GM12878 (cell line): ENCODE measurements around the gene ITGA11. TPM values are rescaled to one million over a fixed set of nuclear protein-coding genes. Genes with fewer than 3 reads are reported as not detected.
A peak's percentile ranks its signal among the peaks of the same experiment; 100 is the strongest.

Experiments used
- ATAC-seq: fragments of 200-7000 bp; cut with Tn5 transposase; 3 replicates; pipeline ENCODE4 v1.9.1; 2020; ENCODE audit warnings: mild to moderate bottlenecking, moderate library complexity
- BruUV-seq: library from RNA; stranded (reverse); fragments of 400-500 nt; replicated peaks from 2 replicates; lab custom pipeline; 2021; lab: Mats Ljungman, UMichigan
- CTCF ChIA-PET: fragments of 300-600 bp; sonication (Branson Sonifier 250); formaldehyde crosslinking; extraction: SDS; loops from one replicate; lab custom pipeline; 2021; ENCODE audit warnings: inconsistent platforms; lab: Yijun Ruan, JAX
- POLR2A ChIA-PET: fragments of 350-600 bp; formaldehyde crosslinking; extraction: SDS; loops from one replicate; lab custom pipeline; 2021; ENCODE audit warnings: inconsistent platforms; lab: Charles Lee
- RAD21 ChIA-PET: fragments of 300-600 bp; sonication (Branson Sonifier 250); formaldehyde crosslinking; loops from one replicate; lab custom pipeline; 2023; ENCODE audit warnings: antibody characterized with exemption; ENCODE audit not compliant: unreplicated experiment; lab: Charles Lee
- SMC1A ChIA-PET: fragments of 300-600 bp; sonication (Branson Sonifier 250); formaldehyde crosslinking; loops from one replicate; lab custom pipeline; 2023; ENCODE audit not compliant: unreplicated experiment, uncharacterized antibody; lab: Charles Lee
- DNase-seq: peaks from one replicate; pipeline ENCODE4 v3.0.0-alpha.2; 2011; ENCODE audit warnings: low read depth, low spot score
- FAIRE-seq: peaks from 3 replicates; lab custom pipeline; 2011; peaks lifted over from hg19 to GRCh38; lab: Jason Lieb, UNC
- H2AFZ ChIP-seq: 2 replicates; pipeline ENCODE4 v1.6.0; 2011; ENCODE audit warnings: low read depth, low read length, control low read depth; ENCODE audit not compliant: control insufficient read depth
- H3K27ac ChIP-seq: 2 replicates; pipeline ENCODE4 v1.5.1; 2011; ENCODE audit warnings: control low read depth; ENCODE audit not compliant: control insufficient read depth, insufficient read depth
- H3K27me3 ChIP-seq, 2 experiments: replicated peaks in 1 of 2; 2 replicates each; pipeline versions ENCODE4 v1.6.0 to v1.6.1; 2011; ENCODE audit warnings: low read length in 1 of 2; ENCODE audit not compliant: control insufficient read depth in 2 of 2, insufficient read depth in 2 of 2
- H3K36me3 ChIP-seq, 2 experiments: 2 replicates each; pipeline ENCODE4 v1.5.1; 2011; ENCODE audit warnings: low read length in 1 of 2; ENCODE audit not compliant: control insufficient read depth in 2 of 2, insufficient read depth in 2 of 2
- H3K4me1 ChIP-seq: 2 replicates; pipeline ENCODE4 v1.6.1; 2011; ENCODE audit warnings: mild to moderate bottlenecking, low read length, moderate library complexity, mixed read lengths; ENCODE audit not compliant: control insufficient read depth, insufficient read depth
- H3K4me2 ChIP-seq: 2 replicates; pipeline ENCODE4 v1.6.0; 2011; ENCODE audit warnings: control low read depth; ENCODE audit not compliant: control insufficient read depth, insufficient read depth
- H3K4me3 ChIP-seq: fragments of 200-600 bp; sonication (generic); 2 replicates; pipeline ENCODE4 v1.5.1; 2016
- H3K79me2 ChIP-seq: 2 replicates; pipeline ENCODE4 v1.6.0; 2011; ENCODE audit warnings: low read length; ENCODE audit not compliant: control insufficient read depth, insufficient read depth
- H3K9ac ChIP-seq: 2 replicates; pipeline ENCODE4 v1.8.0; 2011; ENCODE audit warnings: low read length, control low read depth, mixed read lengths; ENCODE audit not compliant: control insufficient read depth, insufficient read depth
- H3K9me3 ChIP-seq: replicated peaks from 3 replicates; pipeline ENCODE4 v1.5.1; 2011; ENCODE audit warnings: mild to moderate bottlenecking, low read length; ENCODE audit not compliant: control insufficient read depth, insufficient read depth
- H4K20me1 ChIP-seq: 2 replicates; pipeline ENCODE4 v1.6.0; 2011; ENCODE audit not compliant: control insufficient read depth, insufficient read depth
- ATF3 ChIP-seq: IDR thresholded peaks from 2 replicates; pipeline ENCODE4 v1.6.1; 2011; ENCODE audit warnings: low read depth, mild to moderate bottlenecking, low read length, moderate library complexity, borderline replicate concordance; ENCODE audit errors: extremely low read depth
- BACH1 ChIP-seq: fragments of 450-650 bp; IDR thresholded peaks from 2 replicates; pipeline ENCODE4 v1.6.1; 2017; ENCODE audit warnings: mild to moderate bottlenecking, borderline replicate concordance
- BHLHE40 ChIP-seq, 2 experiments: fragments of 450-650 bp in 1 of 2; IDR thresholded peaks; 2 replicates each; pipeline ENCODE4 v1.6.1; 2011 to 2017; ENCODE audit warnings: low read depth in 2 of 2, borderline replicate concordance in 1 of 2, improper control_type of control experiment in 1 of 2, low read length in 1 of 2, mild to moderate bottlenecking in 1 of 2
- FOXK2 ChIP-seq: fragments of 450-650 bp; IDR thresholded peaks from 2 replicates; pipeline ENCODE4 v1.6.1; 2017; ENCODE audit warnings: mild to moderate bottlenecking, moderate library complexity
- HCFC1 ChIP-seq: fragments of 150-350 bp; IDR thresholded peaks from 2 replicates; pipeline ENCODE4 v1.6.1; 2014; ENCODE audit warnings: low read length
- HDGF ChIP-seq: fragments of 450-650 bp; IDR thresholded peaks from 2 replicates; pipeline ENCODE4 v1.6.1; 2016; ENCODE audit warnings: antibody characterized with exemption
- NFXL1 ChIP-seq: fragments of 450-650 bp; IDR thresholded peaks from 2 replicates; pipeline ENCODE4 v1.6.1; 2017; ENCODE audit warnings: antibody characterized with exemption, mild to moderate bottlenecking, borderline replicate concordance
- PAX8 ChIP-seq: fragments of 450-650 bp; IDR thresholded peaks from 2 replicates; pipeline ENCODE4 v1.6.1; 2017; ENCODE audit warnings: mild to moderate bottlenecking, moderate library complexity
- PKNOX1 ChIP-seq: fragments of 450-650 bp; IDR thresholded peaks from 2 replicates; pipeline ENCODE4 v1.6.1; 2016; ENCODE audit warnings: mild to moderate bottlenecking
- SMAD5 ChIP-seq: IDR thresholded peaks from 2 replicates; pipeline ENCODE4 v1.6.1; 2016; ENCODE audit warnings: antibody characterized with exemption, low read depth
- ZBED1 ChIP-seq: IDR thresholded peaks from 2 replicates; pipeline ENCODE4 v1.6.1; 2016; ENCODE audit warnings: borderline replicate concordance
- in situ Hi-C: fragments of 300-500 bp; cut with MboI; formaldehyde crosslinking; loops from 9 replicates; pipeline ENCODE4 v1.14.3; 2018; ENCODE audit warnings: mixed read lengths
- intact Hi-C: fragments of 100-400 bp; cut with micrococcal nuclease; formaldehyde crosslinking; loops from one replicate; pipeline ENCODE4 v1.14.2; 2022; ENCODE audit not compliant: unreplicated experiment
- polyA plus RNA-seq, 11 experiments: library from polyadenylated mRNA; depleted of rRNA in 4 of 11; unstranded in 6 of 11; stranded (reverse) in 5 of 11; fragments of >200 nt; fragmentation: Nextera tagmentation in 4 of 11; fragmentation: Illumina TruSeq in 1 of 11; extraction: Ambion mirVana in 4 of 11; extraction: Trizol in 1 of 11; gene quantifications; 1 replicate in 1 of 11; 2 replicates in 10 of 11; pipeline versions ENCODE4 v1.2.1 to v1.2.3, GENCODE V29; 2011 to 2016; ENCODE audit warnings: inconsistent platforms in 2 of 11, missing spikeins in 2 of 11, low read depth in 1 of 11
- total RNA-seq, 4 experiments: library from RNA; depleted of rRNA in 3 of 4; stranded (reverse); fragments of >200 nt in 3 of 4; fragmentation: Illumina TruSeq in 1 of 4; extraction: Trizol in 1 of 4; gene quantifications; 2 replicates each; pipeline versions ENCODE4 v1.2.1 to v1.2.3, GENCODE V29; 2013 to 2021

The ITGA11 gene
- total and polyA plus RNA-seq, 10 of the 15 experiments (the other 5 are each of a cell fraction or from before 2014, with no cell fraction given), result under 0.01 to 0.36 (median 0.13) TPM; not detected in 1

GRCh38 chr15:68292967-68293366 lies 139.0 kb downstream of the ITGA11 start:
- Histone ChIP-seq H2AFZ (no peak overlapping the region), H3K9me3 (no peaks in the 10 kb centered on the region), H3K4me3 (no peak overlapping the region), H3K4me1 (peaks cover 5% of the 10 kb centered on the region; the same call in 1 of the 2 replicates), H3K27ac (no peak overlapping the region), H4K20me1 (no peaks in the 10 kb centered on the region), H3K9ac (no peak overlapping the region), H3K79me2 (peaks cover 30% of the 10 kb centered on the region), H3K27me3 (no peaks in the 10 kb centered on the region), H3K4me2 (no peak overlapping the region), H3K36me3 (peaks cover 14 to 20% of the 10 kb centered on the region in 2 experiments)
- POLR2A ChIA-PET, result interaction anchor here (1.4 kb wide), 1 partner anchor 15 kb away, joined by 4 read pairs; the partner anchor contains the start of gene FEM1B
- no peak for DNase-seq
- no peak for TF ChIP-seq BACH1
- no peak for TF ChIP-seq PKNOX1
- TF ChIP-seq FOXK2, result no peak
- CTCF ChIA-PET, result interaction anchor here (0.9 to 1.8 kb wide), 2 partner anchors 13 to 15 kb away, joined by 3 to 15 read pairs; partner anchors contain the start of gene FEM1B
- FAIRE-seq, result no peak
- RAD21 ChIA-PET, result interaction anchor here (1.4 kb wide), 1 partner anchor 40 kb away, joined by 4 read pairs; no protein-coding TSS in a partner anchor
- intact Hi-C loops, result no loop called here
- ATAC-seq, result peak; percentile 28; the same call in 2 of the 3 replicates
- BruUV-seq, result no TSS peak
- in situ Hi-C loops, result no loop called here
- SMC1A ChIA-PET, result interaction anchor here (1.0 kb wide), 1 partner anchor 40 kb away, joined by 4 read pairs; no protein-coding TSS in a partner anchor

GRCh38 chr15:68292157-68292781 lies 139.7 kb downstream of the ITGA11 start:
- intact Hi-C loops, result no loop called here
- Histone ChIP-seq H3K4me2 (no peak overlapping the region), H3K79me2 (peaks cover 36% of the 10 kb centered on the region), H3K9me3 (no peaks in the 10 kb centered on the region), H4K20me1 (no peaks in the 10 kb centered on the region), H2AFZ (no peak overlapping the region), H3K36me3 (peaks cover 15 to 22% of the 10 kb centered on the region in 2 experiments), H3K4me3 (no peak overlapping the region), H3K27me3 (no peaks in the 10 kb centered on the region), H3K27ac (no peak overlapping the region), H3K9ac (no peak overlapping the region), H3K4me1 (no peaks in the 10 kb centered on the region)
- in situ Hi-C loops, result no loop called here
- POLR2A ChIA-PET, result interaction anchor here (1.4 kb wide), 1 partner anchor 14 kb away, joined by 4 read pairs; the partner anchor contains the start of gene FEM1B
- FAIRE-seq, result no peak
- RAD21 ChIA-PET, result interaction anchor here (1.3 to 1.6 kb wide), 3 partner anchors 10 to 40 kb away, joined by 4 to 5 read pairs (median 4); no protein-coding TSS in a partner anchor
- SMC1A ChIA-PET, result interaction anchor here (1.0 kb wide), 1 partner anchor 39 kb away, joined by 4 read pairs; no protein-coding TSS in a partner anchor
- ATAC-seq, result peak; percentile 34; the same call in 2 of the 3 replicates
- TF ChIP-seq HDGF (no peak), NFXL1 (no peak), ZBED1 (no peak), ATF3 (no peak), PAX8 (no peak), BHLHE40 (IDR thresholded peaks at IDR 0.05; ENCODE audit: borderline replicate concordance in 1 of 2, low read depth in 2 of 2, low read length in 1 of 2) (no peak), HCFC1 (no peak), SMAD5 (no peak)
- BruUV-seq, result no TSS peak
- CTCF ChIA-PET, result interaction anchor here (0.7 to 2.9 kb wide), 6 partner anchors 11 to 122 kb away, joined by 3 to 15 read pairs (median 4); partner anchors contain the start of gene FEM1B
- no peak for DNase-seq
